ENCODE results near the gene MAL.

The MAL gene

GRCh38 chr2:95018861-95019550 is 6.5 kb upstream of the MAL start:
- H3K4me3 ChIP-seq (ENCODE audit: control insufficient read depth, low read depth, low read length), result no peak overlapping the region
- no peak for TF ChIP-seq CTCF (IDR thresholded peaks at IDR 0.05; ENCODE audit: control insufficient read depth, insufficient read depth, low read depth, low read length, missing control alignments)
- no peak for DNase-seq (ENCODE audit: low read depth)

GRCh38 chr2:95019572-95019971 is 5.9 kb upstream of the MAL start:
- no peak for DNase-seq (ENCODE audit: low read depth)
- no peak for TF ChIP-seq CTCF (IDR thresholded peaks at IDR 0.05; ENCODE audit: control insufficient read depth, insufficient read depth, low read depth, low read length, missing control alignments)
- H3K4me3 ChIP-seq (ENCODE audit: control insufficient read depth, low read depth, low read length), result no peak overlapping the region

- DNase-seq (ENCODE audit: low read depth), result no peak
- no peak overlapping the region for H3K4me3 ChIP-seq (ENCODE audit: control insufficient read depth, low read depth, low read length)
- no peak for TF ChIP-seq CTCF (IDR thresholded peaks at IDR 0.05; ENCODE audit: control insufficient read depth, insufficient read depth, low read depth, low read length, missing control alignments)
Observed at GRCh38 chr2:95020275-95021022, 5.1 kb upstream of the MAL start.

GRCh38 chr2:95021023-95021416 is 4.5 kb upstream of the MAL start:
- no peak overlapping the region for H3K4me3 ChIP-seq (ENCODE audit: control insufficient read depth, low read depth, low read length)
- TF ChIP-seq CTCF (IDR thresholded peaks at IDR 0.05; ENCODE audit: control insufficient read depth, insufficient read depth, low read depth, low read length, missing control alignments), result no peak
- no peak for DNase-seq (ENCODE audit: low read depth)

- DNase-seq (ENCODE audit: low read depth), result no peak
- H3K4me3 ChIP-seq (ENCODE audit: control insufficient read depth, low read depth, low read length), result no peak overlapping the region
- no peak for TF ChIP-seq CTCF (IDR thresholded peaks at IDR 0.05; ENCODE audit: control insufficient read depth, insufficient read depth, low read depth, low read length, missing control alignments)
Observed at GRCh38 chr2:95021847-95022246, 3.7 kb upstream of the MAL start.

- H3K4me3 ChIP-seq (ENCODE audit: control insufficient read depth, low read depth, low read length), result no peak overlapping the region
- peak; percentile 95 for TF ChIP-seq CTCF (IDR thresholded peaks at IDR 0.05; ENCODE audit: control insufficient read depth, insufficient read depth, low read depth, low read length, missing control alignments)
- no peak for DNase-seq (ENCODE audit: low read depth)
Observed at GRCh38 chr2:95022309-95023221, 2.9 kb upstream of the MAL start.
